ENCODE data around the gene SEMA5A. TPM values are rescaled to one million over a fixed set of nuclear protein-coding genes. Genes with fewer than 3 reads are reported as not detected.

The SEMA5A gene
- polyA plus RNA-seq, 3 donors: not detected

DNA sequence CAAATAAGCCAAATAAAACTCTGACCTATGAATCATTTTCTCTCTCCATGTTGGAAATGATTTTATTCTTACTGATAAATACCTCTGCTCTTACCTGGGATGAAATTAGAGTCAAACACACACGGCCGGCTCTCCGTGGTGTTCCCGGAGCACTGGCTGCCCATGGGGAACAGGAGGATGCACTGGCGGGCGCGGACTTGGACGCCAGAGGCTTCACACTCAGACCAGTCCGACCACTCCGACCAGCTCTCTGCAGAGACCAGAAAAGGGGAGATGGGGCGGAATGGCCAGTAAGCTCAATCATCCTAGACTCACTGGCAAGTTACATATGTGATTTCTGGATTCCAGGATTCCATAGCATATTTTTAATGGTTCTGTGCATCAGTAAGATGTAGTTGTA lies 494.1 kb downstream of the SEMA5A start:
- Mint-ChIP-seq H3K27ac (no peak overlapping the region), H3K36me3 (no peaks in the 10 kb centered on the region), H3K4me1 (no peaks in the 10 kb centered on the region), H3K4me3 (no peak overlapping the region), H3K27me3 (ENCODE audit: low read depth in 3 of 3) (no peaks in the 10 kb centered on the region), H3K9me3 (peaks cover 0 to 10% (median 3%) of the 10 kb centered on the region in 7 donors)
- Histone ChIP-seq H3K27me3 (ENCODE audit: control insufficient read depth in 2 of 2, insufficient read depth in 2 of 2, low read length in 2 of 2) (no peaks in the 10 kb centered on the region), H3K4me1 (ENCODE audit: control insufficient read depth in 1 of 2, insufficient read depth in 2 of 2, low read length in 2 of 2) (no peaks in the 10 kb centered on the region), H4K20me1 (ENCODE audit: insufficient read depth, low read length) (no peaks in the 10 kb centered on the region), H3K9ac (ENCODE audit: insufficient read depth, low read length, poor library complexity, severe bottlenecking) (no peak overlapping the region), H3K36me3 (replicated peaks in 1 of 2; ENCODE audit: control insufficient read depth in 1 of 2, insufficient read depth in 2 of 2, low read length in 2 of 2) (no peaks in the 10 kb centered on the region), H3K79me2 (ENCODE audit: insufficient read depth, low read length) (no peaks in the 10 kb centered on the region), H2AFZ (ENCODE audit: insufficient read depth, low read depth, low read length, poor library complexity, severe bottlenecking) (no peak overlapping the region), H3K9me3 (replicated peaks in 1 of 2; ENCODE audit: control insufficient read depth in 1 of 2, insufficient read depth in 1 of 2, low read length in 2 of 2) (no peaks in the 10 kb centered on the region), H3K4me2 (replicated peaks; ENCODE audit: extremely low read depth, low read length, poor library complexity, severe bottlenecking) (no peak overlapping the region), H3K4me3 (replicated peaks in 1 of 3; ENCODE audit: low read depth in 2 of 3, low read length in 3 of 3) (no peak overlapping the region), H3K27ac (ENCODE audit: low read depth in 1 of 2, low read length in 2 of 2) (no peak overlapping the region)
- DNase-seq: no peak
- no peak for TF ChIP-seq CTCF (IDR thresholded peaks at IDR 0.05)
- intact Hi-C loops (cut with micrococcal nuclease): no loop called here
- WGBS (ENCODE audit: insufficient coverage): 94% methylated on average over 3 of the region's 11 CpGs

GRCh38 chr5:9047932-9048331 lies 497.9 kb downstream of the SEMA5A start:
- no peaks in the 10 kb centered on the region for H3K79me2 ChIP-seq (ENCODE audit: insufficient read depth, low read length)
- DNase-seq: no peak
- no peak overlapping the region for H3K27ac Mint-ChIP-seq
- intact Hi-C loops (cut with micrococcal nuclease): no loop called here
- H3K27me3 ChIP-seq (ENCODE audit: control insufficient read depth in 2 of 2, insufficient read depth in 2 of 2, low read length in 2 of 2): no peaks in the 10 kb centered on the region
- no peak for TF ChIP-seq CTCF (IDR thresholded peaks at IDR 0.05)
- no peak overlapping the region for H3K9ac ChIP-seq (ENCODE audit: insufficient read depth, low read length, poor library complexity, severe bottlenecking)
- WGBS (ENCODE audit: insufficient coverage): 83% methylated on average over 5 of the region's 5 CpGs
- peaks cover 3 to 21% (median 6%) of the 10 kb centered on the region in 7 donors for H3K9me3 Mint-ChIP-seq
- H2AFZ ChIP-seq (ENCODE audit: insufficient read depth, low read depth, low read length, poor library complexity, severe bottlenecking): no peak overlapping the region
- H3K36me3 ChIP-seq (replicated peaks in 1 of 2; ENCODE audit: control insufficient read depth in 1 of 2, insufficient read depth in 2 of 2, low read length in 2 of 2): no peaks in the 10 kb centered on the region
- no peaks in the 10 kb centered on the region for H3K4me1 Mint-ChIP-seq
- no peak overlapping the region for H3K4me3 ChIP-seq (replicated peaks in 1 of 3; ENCODE audit: low read depth in 2 of 3, low read length in 3 of 3)
- no peaks in the 10 kb centered on the region for H3K4me1 ChIP-seq (ENCODE audit: control insufficient read depth in 1 of 2, insufficient read depth in 2 of 2, low read length in 2 of 2)
- no peak overlapping the region for H3K4me3 Mint-ChIP-seq
- H3K27ac ChIP-seq (ENCODE audit: low read depth in 1 of 2, low read length in 2 of 2): no peak overlapping the region
- H4K20me1 ChIP-seq (ENCODE audit: insufficient read depth, low read length): no peaks in the 10 kb centered on the region
- no peaks in the 10 kb centered on the region for H3K36me3 Mint-ChIP-seq
- no peak overlapping the region for H3K4me2 ChIP-seq (replicated peaks; ENCODE audit: extremely low read depth, low read length, poor library complexity, severe bottlenecking)
- H3K27me3 Mint-ChIP-seq (ENCODE audit: low read depth in 3 of 3): peaks cover 0 to 2% (median 0%) of the 10 kb centered on the region in 3 donors
- peaks cover 0 to 3% of the 10 kb centered on the region in 2 donors for H3K9me3 ChIP-seq (replicated peaks in 1 of 2; ENCODE audit: control insufficient read depth in 1 of 2, insufficient read depth in 1 of 2, low read length in 2 of 2)
